GM12878 (cell line): Measurements from ENCODE around the gene ZNF296. TPM values are rescaled to one million over a fixed set of nuclear protein-coding genes. Genes with fewer than 3 reads are reported as not detected.

Experiments
- ATAC-seq: fragments of 200-7000 bp; cut with Tn5 transposase; 3 replicates; pipeline ENCODE4 v1.9.1; 2020; ENCODE audit warnings: mild to moderate bottlenecking, moderate library complexity
- BruUV-seq: library from RNA; stranded (reverse); fragments of 400-500 nt; replicated peaks from 2 replicates; lab custom pipeline; 2021; lab: Mats Ljungman, UMichigan
- CTCF ChIA-PET: fragments of 300-600 bp; sonication (Branson Sonifier 250); formaldehyde crosslinking; extraction: SDS; loops from one replicate; lab custom pipeline; 2021; ENCODE audit warnings: inconsistent platforms; lab: Yijun Ruan, JAX
- POLR2A ChIA-PET: fragments of 350-600 bp; formaldehyde crosslinking; extraction: SDS; loops from one replicate; lab custom pipeline; 2021; ENCODE audit warnings: inconsistent platforms; lab: Charles Lee
- RAD21 ChIA-PET: fragments of 300-600 bp; sonication (Branson Sonifier 250); formaldehyde crosslinking; loops from one replicate; lab custom pipeline; 2023; ENCODE audit warnings: antibody characterized with exemption; ENCODE audit not compliant: unreplicated experiment; lab: Charles Lee
- SMC1A ChIA-PET: fragments of 300-600 bp; sonication (Branson Sonifier 250); formaldehyde crosslinking; loops from one replicate; lab custom pipeline; 2023; ENCODE audit not compliant: unreplicated experiment, uncharacterized antibody; lab: Charles Lee
- DNase-seq: peaks from one replicate; pipeline ENCODE4 v3.0.0-alpha.2; 2011; ENCODE audit warnings: low read depth, low spot score
- FAIRE-seq: peaks from 3 replicates; lab custom pipeline; 2011; peaks lifted over from hg19 to GRCh38; lab: Jason Lieb, UNC
- H2AFZ ChIP-seq: 2 replicates; pipeline ENCODE4 v1.6.0; 2011; ENCODE audit warnings: low read depth, low read length, control low read depth; ENCODE audit not compliant: control insufficient read depth
- H3K27ac ChIP-seq: 2 replicates; pipeline ENCODE4 v1.5.1; 2011; ENCODE audit warnings: control low read depth; ENCODE audit not compliant: control insufficient read depth, insufficient read depth
- H3K27me3 ChIP-seq, 2 experiments: replicated peaks in 1 of 2; 2 replicates each; pipeline versions ENCODE4 v1.6.0 to v1.6.1; 2011; ENCODE audit warnings: low read length in 1 of 2; ENCODE audit not compliant: control insufficient read depth in 2 of 2, insufficient read depth in 2 of 2
- H3K36me3 ChIP-seq, 2 experiments: 2 replicates each; pipeline ENCODE4 v1.5.1; 2011; ENCODE audit warnings: low read length in 1 of 2; ENCODE audit not compliant: control insufficient read depth in 2 of 2, insufficient read depth in 2 of 2
- H3K4me1 ChIP-seq: 2 replicates; pipeline ENCODE4 v1.6.1; 2011; ENCODE audit warnings: mild to moderate bottlenecking, low read length, moderate library complexity, mixed read lengths; ENCODE audit not compliant: control insufficient read depth, insufficient read depth
- H3K4me2 ChIP-seq: 2 replicates; pipeline ENCODE4 v1.6.0; 2011; ENCODE audit warnings: control low read depth; ENCODE audit not compliant: control insufficient read depth, insufficient read depth
- H3K4me3 ChIP-seq: fragments of 200-600 bp; sonication (generic); 2 replicates; pipeline ENCODE4 v1.5.1; 2016
- H3K79me2 ChIP-seq: 2 replicates; pipeline ENCODE4 v1.6.0; 2011; ENCODE audit warnings: low read length; ENCODE audit not compliant: control insufficient read depth, insufficient read depth
- H3K9ac ChIP-seq: 2 replicates; pipeline ENCODE4 v1.8.0; 2011; ENCODE audit warnings: low read length, control low read depth, mixed read lengths; ENCODE audit not compliant: control insufficient read depth, insufficient read depth
- H3K9me3 ChIP-seq: replicated peaks from 3 replicates; pipeline ENCODE4 v1.5.1; 2011; ENCODE audit warnings: mild to moderate bottlenecking, low read length; ENCODE audit not compliant: control insufficient read depth, insufficient read depth
- H4K20me1 ChIP-seq: 2 replicates; pipeline ENCODE4 v1.6.0; 2011; ENCODE audit not compliant: control insufficient read depth, insufficient read depth
- BMI1 ChIP-seq: fragments of 450-650 bp; IDR thresholded peaks from 2 replicates; pipeline ENCODE4 v1.6.1; 2016; ENCODE audit warnings: mild to moderate bottlenecking, moderate library complexity, borderline replicate concordance
- HDGF ChIP-seq: fragments of 450-650 bp; IDR thresholded peaks from 2 replicates; pipeline ENCODE4 v1.6.1; 2016; ENCODE audit warnings: antibody characterized with exemption
- MEF2B ChIP-seq: fragments of 450-650 bp; IDR thresholded peaks from 2 replicates; pipeline ENCODE4 v1.6.1; 2018; ENCODE audit warnings: mild to moderate bottlenecking, moderate library complexity; ENCODE audit not compliant: partially characterized antibody, poor library complexity, severe bottlenecking
- NR2C2 ChIP-seq: IDR thresholded peaks from 2 replicates; pipeline ENCODE4 v1.6.1; 2011; ENCODE audit warnings: borderline replicate concordance, low read depth; ENCODE audit not compliant: control insufficient read depth, insufficient read length
- POLR2A ChIP-seq: IDR thresholded peaks from 2 replicates; pipeline ENCODE4 v1.6.1; 2011; ENCODE audit warnings: low read depth, mild to moderate bottlenecking, low read length
- RUNX3 ChIP-seq: IDR thresholded peaks from 2 replicates; pipeline ENCODE4 v1.6.1; 2012; ENCODE audit warnings: low read length, inconsistent platforms
- SMAD5 ChIP-seq: IDR thresholded peaks from 2 replicates; pipeline ENCODE4 v1.6.1; 2016; ENCODE audit warnings: antibody characterized with exemption, low read depth
- TARDBP ChIP-seq: IDR thresholded peaks from 2 replicates; pipeline ENCODE4 v1.6.1; 2016; ENCODE audit warnings: borderline replicate concordance
- WGBS: methylation state at CpG from one replicate; pipeline ENCODE4 v1.1.6; 2016; ENCODE audit warnings: low lambda C conversion rate; ENCODE audit not compliant: insufficient replicate concordance, insufficient coverage; ENCODE audit errors: missing lambda C conversion rate; 5-methylcytosine and 5-hydroxymethylcytosine counted together
- in situ Hi-C: fragments of 300-500 bp; cut with MboI; formaldehyde crosslinking; loops from 9 replicates; pipeline ENCODE4 v1.14.3; 2018; ENCODE audit warnings: mixed read lengths
- intact Hi-C: fragments of 100-400 bp; cut with micrococcal nuclease; formaldehyde crosslinking; loops from one replicate; pipeline ENCODE4 v1.14.2; 2022; ENCODE audit not compliant: unreplicated experiment
- polyA plus RNA-seq, 11 experiments: library from polyadenylated mRNA; depleted of rRNA in 4 of 11; unstranded in 6 of 11; stranded (reverse) in 5 of 11; fragments of >200 nt; fragmentation: Nextera tagmentation in 4 of 11; fragmentation: Illumina TruSeq in 1 of 11; extraction: Ambion mirVana in 4 of 11; extraction: Trizol in 1 of 11; gene quantifications; 1 replicate in 1 of 11; 2 replicates in 10 of 11; pipeline versions ENCODE4 v1.2.1 to v1.2.3, GENCODE V29; 2011 to 2016; ENCODE audit warnings: inconsistent platforms in 2 of 11, missing spikeins in 2 of 11, low read depth in 1 of 11
- total RNA-seq, 4 experiments: library from RNA; depleted of rRNA in 3 of 4; stranded (reverse); fragments of >200 nt in 3 of 4; fragmentation: Illumina TruSeq in 1 of 4; extraction: Trizol in 1 of 4; gene quantifications; 2 replicates each; pipeline versions ENCODE4 v1.2.1 to v1.2.3, GENCODE V29; 2013 to 2021
- TF ChIP-seq, protein P1 (sequence below): fragments of 450-650 bp; formaldehyde crosslinking; IDR thresholded peaks from 2 replicates; pipeline ENCODE4 v1.4.0; 2022; ENCODE audit warnings: mild to moderate bottlenecking, moderate library complexity

Gene ZNF296
- total and polyA plus RNA-seq, 10 of the 15 experiments (the other 5 are each of a cell fraction or from before 2014, with no cell fraction given) = 0.44 to 23.6 (median 3.5) TPM; not detected in 1

DNA sequence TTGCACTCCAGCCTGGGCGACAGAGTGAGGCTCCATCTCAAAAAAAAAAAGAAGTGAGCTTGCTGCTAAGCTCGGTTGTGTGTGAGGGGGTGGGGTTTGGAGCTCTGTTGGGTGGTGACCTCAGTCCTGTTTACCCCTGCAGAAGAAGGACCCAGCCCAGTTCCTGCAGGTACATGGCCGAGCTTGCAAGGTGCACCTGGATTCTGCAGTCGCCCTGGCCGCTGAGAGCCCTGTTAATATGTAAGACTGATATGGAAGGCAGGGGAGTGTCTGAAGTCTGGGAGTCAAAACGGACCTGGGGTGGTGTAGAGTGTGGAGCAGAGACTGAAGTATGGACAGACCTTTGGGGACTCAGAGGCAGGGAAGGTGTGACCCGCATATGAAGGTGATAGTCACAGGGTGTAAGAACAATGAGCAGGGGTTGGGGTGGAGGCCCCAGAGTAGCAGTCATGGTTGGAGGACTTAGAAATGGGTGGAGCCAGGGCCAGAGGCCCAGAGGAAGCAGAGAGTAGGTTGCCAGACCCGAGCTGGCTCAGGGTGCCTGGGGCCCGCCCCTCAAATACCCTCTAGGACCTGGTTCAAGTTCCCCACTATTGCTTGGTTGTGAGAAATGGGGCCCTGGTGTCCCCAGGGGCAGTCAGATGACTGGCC is 24.2 kb downstream of the ZNF296 start:
- no peaks in the 10 kb centered on the region; the same call in 1 of the 2 replicates for H4K20me1 ChIP-seq
- peak overlapping the region; percentile 53 for H3K4me2 ChIP-seq
- ChIA-PET RAD21 (interaction anchor here (0.9 to 1.5 kb wide), 5 partner anchors 13 to 73 kb away, joined by 3 to 9 read pairs (median 3); partner anchors contain the start of gene CLASRP), CTCF (interaction anchor here (0.8 to 2.1 kb wide), 9 partner anchors 10 to 148 kb away, joined by 3 to 8 read pairs (median 3); partner anchors contain the start of gene CLASRP), POLR2A (interaction anchor here (0.6 to 1.4 kb wide), 3 partner anchors 9 to 126 kb away, joined by 3 to 10 read pairs (median 4); partner anchors contain the start of genes BLOC1S3 and TRAPPC6A), SMC1A (interaction anchor here (1.0 to 2.2 kb wide), 6 partner anchors 10 to 63 kb away, joined by 3 to 7 read pairs (median 4); partner anchors contain the start of gene CLASRP)
- no peak overlapping the region for H3K4me3 ChIP-seq
- in situ Hi-C loops (no loop called here), intact Hi-C loops (no loop called here)
- TF ChIP-seq, protein P1, sequence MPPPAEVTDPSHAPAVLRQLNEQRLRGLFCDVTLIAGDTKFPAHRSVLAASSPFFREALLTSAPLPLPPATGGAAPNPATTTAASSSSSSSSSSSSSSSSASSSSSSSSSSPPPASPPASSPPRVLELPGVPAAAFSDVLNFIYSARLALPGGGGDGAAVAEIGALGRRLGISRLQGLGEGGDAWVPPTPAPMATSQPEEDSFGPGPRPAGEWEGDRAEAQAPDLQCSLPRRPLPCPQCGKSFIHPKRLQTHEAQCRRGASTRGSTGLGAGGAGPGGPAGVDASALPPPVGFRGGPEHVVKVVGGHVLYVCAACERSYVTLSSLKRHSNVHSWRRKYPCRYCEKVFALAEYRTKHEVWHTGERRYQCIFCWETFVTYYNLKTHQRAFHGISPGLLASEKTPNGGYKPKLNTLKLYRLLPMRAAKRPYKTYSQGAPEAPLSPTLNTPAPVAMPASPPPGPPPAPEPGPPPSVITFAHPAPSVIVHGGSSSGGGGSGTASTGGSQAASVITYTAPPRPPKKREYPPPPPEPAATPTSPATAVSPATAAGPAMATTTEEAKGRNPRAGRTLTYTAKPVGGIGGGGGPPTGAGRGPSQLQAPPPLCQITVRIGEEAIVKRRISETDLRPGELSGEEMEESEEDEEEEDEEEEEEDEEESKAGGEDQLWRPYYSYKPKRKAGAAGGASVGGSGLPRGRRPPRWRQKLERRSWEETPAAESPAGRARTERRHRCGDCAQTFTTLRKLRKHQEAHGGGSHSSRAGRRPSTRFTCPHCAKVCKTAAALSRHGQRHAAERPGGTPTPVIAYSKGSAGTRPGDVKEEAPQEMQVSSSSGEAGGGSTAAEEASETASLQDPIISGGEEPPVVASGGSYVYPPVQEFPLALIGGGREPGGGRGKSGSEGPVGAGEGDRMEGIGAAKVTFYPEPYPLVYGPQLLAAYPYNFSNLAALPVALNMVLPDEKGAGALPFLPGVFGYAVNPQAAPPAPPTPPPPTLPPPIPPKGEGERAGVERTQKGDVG = no peak
- peak; percentile 62; the same call in 1 of the 2 replicates for TF ChIP-seq HDGF
- no peak for TF ChIP-seq BMI1
- TF ChIP-seq RUNX3 = no peak
- no peak for TF ChIP-seq SMAD5
- TF ChIP-seq TARDBP = no peak
- no peak for TF ChIP-seq NR2C2
- TF ChIP-seq POLR2A = peak; percentile 22; the same call in 1 of the 2 replicates
- TF ChIP-seq MEF2B = peak; percentile 71
- 16% methylated on average over 9 of the region's 9 CpGs for WGBS
- FAIRE-seq (no peak), ATAC-seq (peak; percentile 79), DNase-seq (no peak)
- H2AFZ ChIP-seq = no peak overlapping the region
- peaks cover 25% of the 10 kb centered on the region for H3K4me1 ChIP-seq
- H3K36me3 ChIP-seq = peaks cover 20 to 26% of the 10 kb centered on the region in 2 experiments; a peak in 3 of 4 replicates
- peaks cover 26% of the 10 kb centered on the region for H3K79me2 ChIP-seq
- peak overlapping the region; percentile 61; the same call in 1 of the 2 replicates for H3K27ac ChIP-seq
- H3K9me3 ChIP-seq = no peaks in the 10 kb centered on the region
- no TSS peak for BruUV-seq
- H3K9ac ChIP-seq = no peak overlapping the region
- no peaks in the 10 kb centered on the region for H3K27me3 ChIP-seq
